Body of pancreas (tissue), 4 donors: Measurements from ENCODE around the gene NUP210. TPM values are rescaled to one million over a fixed set of nuclear protein-coding genes. Genes with fewer than 3 reads are reported as not detected.

ENCODE experiments used
- ATAC-seq: fragments of 150-250 bp; one replicate; pipeline ENCODE4 v1.9.1; 2016
- DNase-seq, 4 donors: peaks; one replicate each; pipeline ENCODE4 v3.0.0-alpha.2; 2019
- H3K27ac ChIP-seq, 4 donors: fragments of 200-600 bp; sonication (generic); 1 replicate in 3 of 4; 2 replicates in 1 of 4; pipeline versions ENCODE4 v1.5.1 to v1.6.1; 2016 to 2019; ENCODE audit warnings: mild to moderate bottlenecking in 1 of 4, mixed read lengths in 1 of 4, moderate library complexity in 1 of 4
- H3K27me3 ChIP-seq, 2 donors: fragments of 200-600 bp; sonication (generic); one replicate each; pipeline ENCODE4 v1.6.0; 2016; ENCODE audit warnings: mild to moderate bottlenecking in 1 of 2
- H3K36me3 ChIP-seq, 2 donors: fragments of 200-600 bp; sonication (generic); replicated peaks in 1 of 2; 2 replicates each; pipeline ENCODE4 v1.5.1; 2016; ENCODE audit warnings: low read depth in 2 of 2; ENCODE audit not compliant: insufficient read depth in 1 of 2
- H3K4me1 ChIP-seq: fragments of 200-600 bp; sonication (generic); one replicate; pipeline ENCODE4 v1.6.0; 2016
- H3K4me3 ChIP-seq, 2 donors: fragments of 200-600 bp; sonication (generic); 1 replicate in 1 of 2; 2 replicates in 1 of 2; pipeline ENCODE4 v1.5.1; 2016 to 2019
- H3K9me3 ChIP-seq, 3 donors: fragments of 200-600 bp; sonication (generic); 1 replicate in 2 of 3; 2 replicates in 1 of 3; pipeline ENCODE4 v1.5.1; 2016
- CTCF ChIP-seq, 7 experiments: fragments of 450-650 bp in 4 of 7; fragments of 200-600 bp in 3 of 7; sonication (generic) in 3 of 7; IDR thresholded peaks; one replicate each; pipeline ENCODE4 v1.5.1; 2016 to 2019; ENCODE audit warnings: antibody characterized with exemption in 7 of 7
- POLR2A ChIP-seq, 3 donors: fragments of 450-650 bp; IDR thresholded peaks; one replicate each; pipeline ENCODE4 v1.6.1; 2016; ENCODE audit warnings: antibody characterized with exemption in 3 of 3, mild to moderate bottlenecking in 2 of 3
- WGBS, 2 donors: methylation state at CpG; one replicate each; pipeline ENCODE4 v1.1.5; 2017; 5-methylcytosine and 5-hydroxymethylcytosine counted together
- intact Hi-C: fragments of 100-400 bp; cut with DNase I; formaldehyde crosslinking; loops from one replicate; pipeline ENCODE4 v1.15.1; 2023
- total RNA-seq, 2 donors: library from RNA; depleted of rRNA; stranded (reverse); fragments of >200 nt; gene quantifications; one replicate each; pipeline ENCODE4 v1.1.0, GENCODE V29; 2016

The NUP210 gene
- total RNA-seq, 2 donors from 2014 or later: 16.3 to 19.1 TPM

GRCh38 chr3:13372126-13372525 is 48.0 kb downstream of the NUP210 start:
- H3K4me1 ChIP-seq: no peaks in the 10 kb centered on the region
- DNase-seq (no peak), ATAC-seq (no peak)
- H3K27me3 ChIP-seq: no peaks in the 10 kb centered on the region
- no peak for TF ChIP-seq CTCF (IDR thresholded peaks at IDR 0.05)
- TF ChIP-seq POLR2A (IDR thresholded peaks at IDR 0.05): no peak
- WGBS, 2 donors: 95 to 100% methylated on average over 4 of the region's 4 CpGs
- no peak overlapping the region for H3K27ac ChIP-seq
- peaks cover 0 to 3% of the 10 kb centered on the region in 2 donors for H3K36me3 ChIP-seq
- intact Hi-C loops: no loop called here
- no peaks in the 10 kb centered on the region for H3K9me3 ChIP-seq
- no peak overlapping the region for H3K4me3 ChIP-seq

- Histone ChIP-seq H3K27me3 (no peaks in the 10 kb centered on the region), H3K27ac (no peak overlapping the region), H3K4me1 (no peaks in the 10 kb centered on the region), H3K4me3 (no peak overlapping the region), H3K9me3 (no peaks in the 10 kb centered on the region), H3K36me3 (peaks cover 0 to 3% of the 10 kb centered on the region in 2 donors)
- intact Hi-C loops: no loop called here
- TF ChIP-seq POLR2A (IDR thresholded peaks at IDR 0.05) (no peak), CTCF (IDR thresholded peaks at IDR 0.05) (no peak)
- DNase-seq (no peak), ATAC-seq (no peak)
- 91 to 92% methylated on average over 8 to 17 of the region's 17 CpGs for WGBS, 2 donors
Observed at GRCh38 chr3:13371100-13372075, 48.7 kb downstream of the NUP210 start.

- Histone ChIP-seq H3K4me1 (no peaks in the 10 kb centered on the region), H3K9me3 (no peaks in the 10 kb centered on the region), H3K4me3 (no peak overlapping the region), H3K27me3 (no peaks in the 10 kb centered on the region), H3K27ac (no peak overlapping the region), H3K36me3 (peaks cover 0 to 3% of the 10 kb centered on the region in 2 donors)
- WGBS, 2 donors: 91 to 92% methylated on average over 10 of the region's 10 CpGs
- DNase-seq (no peak), ATAC-seq (no peak)
- TF ChIP-seq POLR2A (IDR thresholded peaks at IDR 0.05): no peak
- no peak for TF ChIP-seq CTCF (IDR thresholded peaks at IDR 0.05)
- intact Hi-C loops: no loop called here
Observed at GRCh38 chr3:13370609-13371008, 49.5 kb downstream of the NUP210 start.

- Histone ChIP-seq H3K36me3 (peaks cover 0 to 3% of the 10 kb centered on the region in 2 donors), H3K4me1 (no peaks in the 10 kb centered on the region), H3K4me3 (no peak overlapping the region), H3K27ac (no peak overlapping the region), H3K27me3 (no peaks in the 10 kb centered on the region), H3K9me3 (no peaks in the 10 kb centered on the region)
- ATAC-seq (no peak), DNase-seq (no peak)
- 82 to 94% methylated on average over 3 of the region's 3 CpGs for WGBS, 2 donors
- TF ChIP-seq CTCF (IDR thresholded peaks at IDR 0.05): no peak
- no peak for TF ChIP-seq POLR2A (IDR thresholded peaks at IDR 0.05)
- intact Hi-C loops: no loop called here
Observed at GRCh38 chr3:13370055-13370454, 50.1 kb downstream of the NUP210 start.
